GM21529 (cell line): Measurements from ENCODE around the gene APCDD1.
"Not testable (repeated sequence)": the region's sequence is repeated elsewhere in the genome, so short reads cannot be mapped to it uniquely, and the experiment has no call there.

Experiments
- ATAC-seq: cut with Tn5 transposase; IDR thresholded peaks from one replicate; pipeline ENCODE4 v1.9.1; 2021; ENCODE audit not compliant: unreplicated experiment

The APCDD1 gene

DNA sequence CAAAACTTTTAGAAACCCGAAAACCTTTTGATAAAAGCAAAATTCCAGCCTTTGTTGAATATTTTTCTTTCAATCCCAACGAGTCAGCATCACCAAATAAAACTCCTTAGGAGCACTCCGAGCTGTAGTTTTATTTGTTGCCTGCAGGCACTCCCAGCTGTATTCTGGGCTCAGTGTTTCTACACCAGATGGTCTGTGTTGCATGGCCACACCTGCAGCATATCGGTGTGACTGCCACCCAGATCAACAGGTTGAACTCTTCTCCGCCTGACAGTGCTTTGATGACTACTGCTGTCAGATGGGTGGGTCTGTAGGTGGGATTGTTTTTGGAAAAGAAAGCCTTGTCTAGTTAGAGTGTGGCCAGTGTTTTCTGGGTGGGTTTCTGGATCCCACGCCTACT lies 32.7 kb downstream of the APCDD1 start:
- no peak for ATAC-seq

- ATAC-seq, result no peak
Observed at GRCh38 chr18:10488017-10488416, 33.6 kb downstream of the APCDD1 start.

DNA sequence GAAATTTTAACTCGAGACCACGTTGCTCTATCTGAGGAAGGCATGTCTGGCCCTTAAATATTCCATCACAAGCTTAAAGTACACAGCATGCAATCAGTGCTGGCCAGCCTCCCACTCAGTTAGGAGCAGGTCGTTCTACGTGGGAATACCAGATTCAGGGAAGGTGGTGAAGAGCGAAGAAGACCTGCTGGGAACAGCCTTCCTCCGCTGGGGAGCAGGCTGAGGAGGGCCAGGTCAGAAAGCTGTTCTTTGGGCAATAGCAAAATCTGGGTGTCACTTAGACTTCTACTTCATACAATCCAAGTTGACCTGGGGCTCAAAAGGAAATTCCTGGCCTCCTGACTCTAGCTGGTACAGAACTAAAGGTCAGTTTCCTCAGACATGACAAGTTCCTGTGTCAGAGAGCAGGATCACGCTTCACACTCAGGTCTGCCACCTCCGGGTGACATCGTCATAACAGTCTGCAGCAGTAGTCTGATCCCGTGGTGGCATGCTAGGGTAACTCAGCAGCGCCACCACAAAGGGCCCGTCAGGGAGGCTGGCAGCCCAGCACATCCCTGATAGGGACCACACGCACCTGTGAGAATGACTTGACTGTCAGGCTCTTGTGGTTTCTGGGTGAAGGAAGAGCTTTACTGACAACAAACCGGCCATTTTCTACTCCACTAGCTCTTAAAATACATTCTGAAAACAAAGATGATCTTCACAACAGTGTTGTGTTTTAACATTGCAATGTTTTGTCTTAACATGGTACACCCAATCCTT lies 36.1 kb downstream of the APCDD1 start:
- ATAC-seq, result peak; percentile 93

DNA sequence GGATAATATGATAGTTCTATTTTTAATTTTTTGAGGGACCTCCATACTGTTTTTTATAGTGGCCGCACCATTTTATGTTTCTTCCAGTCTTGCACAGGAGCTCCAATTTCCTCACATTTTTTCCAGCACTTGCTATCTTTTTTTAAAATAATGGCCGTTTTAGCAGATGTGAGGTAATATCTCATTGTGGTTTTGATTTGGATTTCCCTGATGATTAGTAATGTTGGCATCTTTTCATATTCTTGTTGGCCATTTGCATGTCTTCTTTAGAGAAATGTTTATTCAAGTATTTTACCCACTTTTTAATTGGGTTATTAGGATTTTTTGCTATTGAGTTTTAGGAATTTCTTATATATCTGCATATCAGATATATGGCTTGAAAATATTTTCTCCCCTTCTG lies 41.5 kb downstream of the APCDD1 start:
- ATAC-seq, result no peak

- ATAC-seq, result no peak
Observed at GRCh38 chr18:10497206-10497749, 42.8 kb downstream of the APCDD1 start.

GRCh38 chr18:10499230-10499629 lies 44.8 kb downstream of the APCDD1 start:
- no peak for ATAC-seq

DNA sequence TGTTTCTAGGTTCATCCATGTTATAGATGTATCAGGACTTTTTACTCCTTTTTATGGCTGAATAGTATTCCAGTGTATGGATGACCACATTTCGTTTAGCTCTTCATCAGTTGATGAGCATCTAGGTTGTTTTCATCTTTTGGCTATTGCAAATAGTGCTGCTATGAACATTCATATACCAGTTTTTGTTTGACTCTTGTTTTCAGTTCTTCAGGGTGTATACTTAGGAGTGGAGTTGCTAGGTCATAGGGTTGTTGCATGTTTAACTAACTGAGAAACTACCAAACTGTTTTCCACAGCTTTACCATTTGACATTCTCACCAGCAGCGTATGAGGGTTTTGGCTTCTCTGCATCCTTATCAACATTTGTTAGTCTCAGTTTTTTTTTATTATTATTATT lies 45.6 kb downstream of the APCDD1 start:
- no peak for ATAC-seq

DNA sequence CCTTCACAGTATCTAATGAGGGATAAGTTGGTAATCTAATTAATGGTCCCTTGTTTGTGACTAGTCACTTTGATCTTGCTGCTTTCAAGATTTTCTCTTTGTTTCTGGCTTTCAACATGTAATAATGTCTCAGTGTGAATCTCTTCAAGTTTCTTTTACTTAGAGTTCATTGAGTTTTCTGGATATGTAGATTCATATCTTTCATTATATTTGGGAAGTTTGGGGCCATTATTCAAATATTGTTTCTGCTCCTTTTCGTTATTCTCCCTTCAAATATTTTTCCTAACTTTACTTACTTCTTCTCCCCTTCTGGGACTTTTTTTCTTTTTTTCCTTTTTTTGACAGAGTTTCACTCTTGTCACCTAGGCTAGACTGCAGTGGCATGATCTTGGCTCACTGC lies 50.3 kb downstream of the APCDD1 start:
- ATAC-seq, result no peak

- ATAC-seq, result not testable (repeated sequence)
Observed at GRCh38 chr18:10505892-10506291, 51.5 kb downstream of the APCDD1 start.

DNA sequence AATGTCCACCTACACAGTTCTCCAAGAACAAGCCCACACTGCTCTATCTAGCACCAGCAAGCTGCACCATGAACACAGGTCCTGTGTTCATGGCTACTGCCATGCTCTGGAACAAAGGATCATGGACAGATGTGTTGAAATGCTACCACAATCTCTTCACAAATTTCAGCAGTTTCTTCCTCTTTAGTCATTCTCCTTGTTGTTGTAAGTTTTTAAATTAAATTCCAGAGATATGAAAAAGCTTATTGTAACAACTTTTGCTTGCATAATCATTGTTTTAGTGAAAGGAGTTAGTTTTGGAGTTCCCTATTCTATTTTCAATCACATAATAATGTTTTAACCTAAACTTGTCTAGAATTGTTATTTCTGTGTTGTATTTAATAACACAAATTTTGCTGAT lies 54.2 kb downstream of the APCDD1 start:
- ATAC-seq, result no peak

GRCh38 chr18:10511236-10511635 lies 56.8 kb downstream of the APCDD1 start:
- ATAC-seq, result no peak

DNA sequence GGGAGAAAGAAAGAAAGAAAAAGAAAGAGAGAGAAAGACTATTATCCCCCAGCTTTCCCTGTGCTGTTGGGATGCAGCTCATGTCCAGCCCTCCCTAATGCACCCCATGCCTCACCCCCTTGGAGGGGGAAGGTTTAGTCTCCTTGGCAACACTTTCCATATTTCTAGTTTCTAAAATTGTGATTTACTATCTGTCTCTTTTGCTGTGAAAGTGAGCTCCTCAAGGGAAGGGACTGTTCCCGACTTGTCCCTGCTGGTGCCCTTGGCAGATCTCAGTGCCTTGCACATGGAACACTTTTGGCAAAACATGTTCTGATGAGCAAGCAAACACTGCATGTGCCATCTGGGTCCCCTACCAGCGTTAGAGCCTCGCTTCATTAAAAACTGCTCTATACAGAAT lies 59.6 kb downstream of the APCDD1 start:
- no peak for ATAC-seq

GRCh38 chr18:10514601-10515000 lies 60.2 kb downstream of the APCDD1 start:
- no peak for ATAC-seq

DNA sequence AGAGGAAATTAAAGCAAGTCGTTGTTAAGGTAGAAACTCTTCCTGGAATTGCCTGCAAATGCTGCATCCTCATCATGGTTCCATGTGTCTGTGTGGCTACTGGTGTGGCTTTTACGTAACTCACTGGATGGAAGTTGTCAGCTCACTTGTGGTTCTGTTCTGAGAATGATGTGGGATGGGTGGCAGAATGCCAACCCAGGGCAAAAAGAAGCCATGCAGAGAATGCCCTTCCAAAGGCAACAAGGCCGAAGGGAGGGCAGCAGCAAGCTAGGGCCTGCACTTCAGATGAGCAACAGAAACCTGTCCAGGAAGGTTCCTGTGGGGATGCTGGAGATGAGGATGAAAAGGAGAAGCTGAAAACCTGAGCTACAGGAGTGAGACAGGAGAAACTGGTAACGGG lies 61.0 kb downstream of the APCDD1 start:
- ATAC-seq, result no peak

DNA sequence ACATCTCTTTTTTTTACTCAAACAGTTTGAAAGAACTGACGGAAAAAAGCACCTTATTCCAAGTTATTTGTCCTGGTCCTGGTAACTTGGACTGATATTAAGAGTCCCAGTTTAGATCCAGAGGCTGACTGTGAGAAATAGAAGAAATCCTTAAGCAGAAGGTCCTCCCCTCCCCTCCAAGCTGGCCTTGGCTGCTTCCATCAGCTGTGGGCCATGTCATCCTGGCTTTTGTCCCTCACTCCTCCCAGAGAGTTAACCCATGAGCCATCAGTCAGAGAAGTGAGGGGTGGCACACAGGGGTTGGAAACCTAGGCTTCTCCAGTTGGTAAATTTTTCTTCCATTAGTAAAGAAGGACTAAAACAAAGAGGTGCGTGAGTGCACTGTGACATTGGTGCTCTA lies 61.6 kb downstream of the APCDD1 start:
- ATAC-seq, result no peak

GRCh38 chr18:10518595-10519255 lies 64.3 kb downstream of the APCDD1 start:
- ATAC-seq, result no peak

GRCh38 chr18:10519366-10519765 lies 64.9 kb downstream of the APCDD1 start:
- no peak for ATAC-seq

DNA sequence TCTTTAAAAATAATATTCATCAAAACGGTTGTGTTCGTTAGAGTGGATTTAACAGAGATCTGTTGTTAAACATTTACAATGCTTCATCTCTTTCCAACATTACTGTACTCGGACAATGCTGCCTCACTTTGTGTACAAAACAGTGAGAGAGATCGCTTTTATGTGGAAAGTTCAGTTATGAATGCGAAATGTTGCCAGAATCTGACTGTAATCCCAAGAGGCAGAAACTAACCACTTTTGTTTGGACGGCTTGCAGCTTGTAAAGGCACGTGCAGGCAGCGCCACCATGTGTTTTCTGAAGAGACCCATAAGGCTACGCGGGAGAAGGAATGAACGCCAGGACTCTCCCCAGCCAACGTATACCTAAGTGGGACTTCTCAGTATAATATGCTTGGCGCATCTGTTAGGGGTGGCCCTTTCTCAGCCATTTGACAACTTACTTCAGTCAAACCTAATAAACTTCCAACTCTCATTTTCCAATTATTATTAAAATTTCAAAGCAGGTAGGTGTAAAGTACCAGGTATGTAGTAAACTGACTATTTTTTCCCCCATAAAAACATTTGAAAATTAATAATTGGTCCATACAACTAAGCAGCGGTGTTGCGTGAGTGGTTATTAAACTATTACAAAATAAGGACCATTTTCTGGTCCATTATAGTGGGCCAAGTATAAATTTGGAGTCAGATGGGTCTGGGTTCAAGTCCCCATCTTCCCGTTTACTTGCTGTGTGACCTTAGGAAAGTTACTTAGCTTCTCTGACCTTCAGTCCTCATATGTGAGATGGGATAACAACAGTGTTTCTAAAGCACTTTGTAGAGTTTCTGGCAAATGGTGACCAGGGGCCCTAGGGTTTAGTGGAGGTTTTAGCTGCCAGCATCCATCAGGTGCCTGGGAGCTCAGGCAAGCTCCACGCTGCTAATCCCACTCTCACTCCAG lies 65.8 kb downstream of the APCDD1 start:
- ATAC-seq, result peak; percentile 78

GRCh38 chr18:10521566-10521965 lies 67.1 kb downstream of the APCDD1 start:
- ATAC-seq, result no peak

- no peak for ATAC-seq
Observed at GRCh38 chr18:10522574-10522973, 68.1 kb downstream of the APCDD1 start.

DNA sequence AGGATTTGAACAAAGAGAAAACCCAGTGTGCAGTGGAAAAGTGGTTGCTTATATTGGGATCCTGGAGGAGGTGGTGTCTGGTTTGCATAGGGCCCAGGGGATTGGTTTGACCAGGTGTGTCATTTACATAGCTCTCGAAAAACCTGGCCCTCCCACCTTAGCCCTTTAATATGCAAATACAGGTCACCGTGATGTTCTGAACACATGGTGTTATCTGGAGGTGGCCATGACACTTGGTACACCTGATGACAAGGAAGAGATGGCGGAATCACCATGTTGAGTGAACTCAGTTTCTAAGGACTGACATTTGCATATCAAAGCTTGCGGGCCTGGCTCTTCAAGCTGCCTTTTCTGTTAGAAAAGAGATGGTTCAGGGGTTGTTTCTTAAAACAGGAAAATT lies 69.1 kb downstream of the APCDD1 start:
- no peak for ATAC-seq
